Prostate gland (tissue), 2 donors: ENCODE data around the gene DNAAF5. TPM values are rescaled to one million over a fixed set of nuclear protein-coding genes. Genes with fewer than 3 reads are reported as not detected.

Source experiments
- DNase-seq: peaks from one replicate; pipeline ENCODE4 v3.0.0-alpha.2; 2019; ENCODE audit warnings: low spot score
- H3K27ac ChIP-seq, 2 donors: fragments of 200-600 bp; sonication (generic); 2 replicates each; pipeline ENCODE4 v1.5.1; 2017 to 2019
- H3K27me3 ChIP-seq: fragments of 200-600 bp; sonication (generic); replicated peaks from 2 replicates; pipeline ENCODE4 v1.5.1; 2019; ENCODE audit not compliant: insufficient read depth
- H3K36me3 ChIP-seq, 2 donors: fragments of 200-600 bp; sonication (generic); 1 replicate in 1 of 2; 2 replicates in 1 of 2; pipeline versions ENCODE4 v1.5.1 to v1.8.1; 2017 to 2019
- H3K4me1 ChIP-seq: fragments of 200-600 bp; sonication (generic); replicated peaks from 2 replicates; pipeline ENCODE4 v1.5.1; 2019
- H3K4me3 ChIP-seq, 2 donors: fragments of 200-600 bp; sonication (generic); 2 replicates each; pipeline ENCODE4 v1.5.1; 2017 to 2019
- H3K9me3 ChIP-seq: fragments of 200-600 bp; sonication (generic); 2 replicates; pipeline ENCODE4 v1.5.1; 2017
- CTCF ChIP-seq, 4 experiments: fragments of 200-600 bp in 2 of 4; fragments of 450-650 bp in 2 of 4; sonication (generic) in 2 of 4; IDR thresholded peaks; 1 replicate in 3 of 4; 2 replicates in 1 of 4; pipeline ENCODE4 v1.5.1; 2016 to 2019; ENCODE audit warnings: antibody characterized with exemption in 4 of 4, mild to moderate bottlenecking in 2 of 4, moderate library complexity in 2 of 4
- POLR2A ChIP-seq: fragments of 450-650 bp; IDR thresholded peaks from one replicate; pipeline ENCODE4 v1.6.1; 2016; ENCODE audit warnings: antibody characterized with exemption, mild to moderate bottlenecking
- POLR2AphosphoS5 ChIP-seq: sonication (generic); formaldehyde crosslinking; IDR thresholded peaks from one replicate; pipeline ENCODE4 v1.6.1; 2017; ENCODE audit warnings: antibody characterized with exemption
- WGBS: methylation state at CpG from one replicate; pipeline ENCODE4 v1.1.5; 2018; 5-methylcytosine and 5-hydroxymethylcytosine counted together
- intact Hi-C: fragments of 100-400 bp; cut with DNase I; formaldehyde crosslinking; loops from one replicate; pipeline ENCODE4 v1.14.2; 2022
- total RNA-seq, 2 donors: library from RNA; depleted of rRNA; stranded (reverse); fragments of >200 nt; gene quantifications; one replicate each; pipeline ENCODE4 v1.1.0, GENCODE V29; 2016

DNAAF5 gene
- total RNA-seq, 2 donors from 2014 or later, result 30.8 to 52.0 TPM

- intact Hi-C loops, result no loop called here
- peak overlapping the region in 1 of 2 donors; percentile 8 for H3K4me3 ChIP-seq
These were observed 42.5 kb downstream of the DNAAF5 start for GRCh38 chr7:768881-769504.

GRCh38 chr7:770336-770735 is 43.8 kb downstream of the DNAAF5 start:
- intact Hi-C loops, result loop anchor here (5.0 kb wide), 1 partner anchor 248 kb away; no protein-coding TSS in a partner anchor
- Histone ChIP-seq H3K4me3 (no peak overlapping the region), H3K27ac (peak overlapping the region; percentile 60 to 65), H3K36me3 (no peaks in the 10 kb centered on the region), H3K9me3 (no peaks in the 10 kb centered on the region), H3K27me3 (no peaks in the 10 kb centered on the region), H3K4me1 (peaks cover 16% of the 10 kb centered on the region)
- no peak for DNase-seq
- WGBS, result 79% methylated on average over 13 of the region's 14 CpGs
- no peak for TF ChIP-seq CTCF (IDR thresholded peaks at IDR 0.05)
- no peak for TF ChIP-seq POLR2A
- TF ChIP-seq POLR2AphosphoS5, result no peak

More at GRCh38 chr7:768881-769504, 42.5 kb downstream of the DNAAF5 start:
- WGBS, result 58% methylated on average over 36 of the region's 36 CpGs
- H3K36me3 ChIP-seq, result peaks cover 3 to 5% of the 10 kb centered on the region in 2 donors
- no peak for DNase-seq
- peaks cover 16% of the 10 kb centered on the region for H3K4me1 ChIP-seq
- no peak overlapping the region for H3K27ac ChIP-seq
- H3K27me3 ChIP-seq, result no peaks in the 10 kb centered on the region
- no peaks in the 10 kb centered on the region for H3K9me3 ChIP-seq
- TF ChIP-seq POLR2A (no peak), POLR2AphosphoS5 (no peak), CTCF (IDR thresholded peaks at IDR 0.05) (no peak)

GRCh38 chr7:770741-771166 is 44.3 kb downstream of the DNAAF5 start:
- TF ChIP-seq POLR2AphosphoS5 (no peak), POLR2A (no peak), CTCF (IDR thresholded peaks at IDR 0.05) (no peak)
- no peaks in the 10 kb centered on the region for H3K9me3 ChIP-seq
- H3K27me3 ChIP-seq, result no peaks in the 10 kb centered on the region
- H3K4me3 ChIP-seq, result no peak overlapping the region
- no peaks in the 10 kb centered on the region for H3K36me3 ChIP-seq
- DNase-seq, result no peak
- 3% methylated on average over 7 of the region's 7 CpGs for WGBS
- H3K4me1 ChIP-seq, result peaks cover 16% of the 10 kb centered on the region
- intact Hi-C loops, result loop anchor here (5.0 kb wide), 1 partner anchor 248 kb away; no protein-coding TSS in a partner anchor
- H3K27ac ChIP-seq, result peak overlapping the region; percentile 60 to 65

- no peaks in the 10 kb centered on the region for H3K27me3 ChIP-seq
- H3K4me3 ChIP-seq, result no peak overlapping the region
- H3K9me3 ChIP-seq, result no peaks in the 10 kb centered on the region
- H3K27ac ChIP-seq, result peak overlapping the region; percentile 60 to 65
- H3K4me1 ChIP-seq, result peaks cover 16% of the 10 kb centered on the region
- no peaks in the 10 kb centered on the region for H3K36me3 ChIP-seq
- peak; percentile 47 for DNase-seq
- 14% methylated on average over 24 of the region's 24 CpGs for WGBS
- intact Hi-C loops, result loop anchor here (5.0 kb wide), 1 partner anchor 249 kb away; no protein-coding TSS in a partner anchor
- TF ChIP-seq POLR2AphosphoS5 (no peak), POLR2A (no peak), CTCF (IDR thresholded peaks at IDR 0.05) (no peak)
These were observed 44.9 kb downstream of the DNAAF5 start for GRCh38 chr7:771234-772004.
